Keratinocyte (primary cell): ENCODE results near the gene SPOCK1. TPM values are rescaled to one million over a fixed set of nuclear protein-coding genes. Genes with fewer than 3 reads are reported as not detected.

Experiments used
- DNase-seq: peaks from one replicate; pipeline ENCODE4 v3.0.0-alpha.2; 2011; ENCODE audit warnings: low read depth, missing footprints, low spot score
- FAIRE-seq: peaks from 2 replicates; lab custom pipeline; 2011; peaks lifted over from hg19 to GRCh38; lab: Jason Lieb, UNC
- H2AFZ ChIP-seq: 2 replicates; pipeline ENCODE4 v1.6.0; 2012; ENCODE audit warnings: low read length, control low read depth, inconsistent platforms; ENCODE audit not compliant: control insufficient read depth
- H3K27ac ChIP-seq: 2 replicates; pipeline ENCODE4 v1.5.1; 2011; ENCODE audit warnings: low read length; ENCODE audit not compliant: control insufficient read depth, insufficient read depth
- H3K27me3 ChIP-seq: 3 replicates; pipeline ENCODE4 v1.6.0; 2011; ENCODE audit warnings: low read length; ENCODE audit not compliant: control insufficient read depth, insufficient read depth; ENCODE audit errors: extremely low read depth
- H3K36me3 ChIP-seq, 2 experiments: 2 replicates in 1 of 2; 3 replicates in 1 of 2; pipeline ENCODE4 v1.5.1; 2011; ENCODE audit warnings: low read length in 2 of 2, mild to moderate bottlenecking in 1 of 2; ENCODE audit not compliant: control insufficient read depth in 2 of 2, insufficient read depth in 2 of 2; ENCODE audit errors: extremely low read depth in 1 of 2
- H3K4me1 ChIP-seq: 3 replicates; pipeline ENCODE4 v1.5.1; 2011; ENCODE audit warnings: low read length; ENCODE audit not compliant: control insufficient read depth, insufficient read depth; ENCODE audit errors: extremely low read depth
- H3K4me2 ChIP-seq: 3 replicates; pipeline ENCODE4 v1.6.0; 2011; ENCODE audit warnings: low read depth, low read length; ENCODE audit not compliant: control insufficient read depth, insufficient read depth; ENCODE audit errors: extremely low read depth
- H3K4me3 ChIP-seq, 3 experiments: fragments of 200-600 bp in 1 of 3; sonication (generic) in 1 of 3; 2 replicates in 2 of 3; 3 replicates in 1 of 3; pipeline ENCODE4 v1.5.1; 2011 to 2016; ENCODE audit warnings: low read length in 3 of 3, mild to moderate bottlenecking in 3 of 3, control low read depth in 2 of 3, inconsistent platforms in 1 of 3, low read depth in 1 of 3, mixed read lengths in 1 of 3, mixed run types in 1 of 3, moderate library complexity in 1 of 3; ENCODE audit not compliant: control insufficient read depth in 2 of 3, insufficient read depth in 2 of 3; ENCODE audit errors: extremely low read depth in 1 of 3
- H3K79me2 ChIP-seq: 2 replicates; pipeline ENCODE4 v1.6.0; 2012; ENCODE audit warnings: low read length; ENCODE audit not compliant: control insufficient read depth, insufficient read depth
- H3K9ac ChIP-seq: 3 replicates; pipeline ENCODE4 v1.6.0; 2011; ENCODE audit warnings: low read length; ENCODE audit not compliant: control insufficient read depth, insufficient read depth; ENCODE audit errors: extremely low read depth
- H3K9me1 ChIP-seq: 3 replicates; pipeline ENCODE4 v1.6.0; 2011; ENCODE audit warnings: low read length; ENCODE audit not compliant: control insufficient read depth, insufficient read depth; ENCODE audit errors: extremely low read depth
- H3K9me3 ChIP-seq: 2 replicates; pipeline ENCODE4 v1.5.1; 2012; ENCODE audit warnings: low read depth, low read length; ENCODE audit not compliant: control insufficient read depth
- H4K20me1 ChIP-seq: 3 replicates; pipeline ENCODE4 v1.6.0; 2011; ENCODE audit warnings: low read length; ENCODE audit not compliant: control insufficient read depth, insufficient read depth; ENCODE audit errors: extremely low read depth
- CTCF ChIP-seq, 3 experiments: IDR thresholded peaks in 1 of 3; conservative IDR thresholded peaks in 1 of 3; optimal IDR thresholded peaks in 1 of 3; 2 replicates in 2 of 3; 3 replicates in 1 of 3; pipeline versions ENCODE3 to v1.5.1; 2011; ENCODE audit warnings: low read length in 3 of 3, mild to moderate bottlenecking in 3 of 3, moderate library complexity in 2 of 3, control low read depth in 1 of 3, inconsistent platforms in 1 of 3; ENCODE audit not compliant: insufficient read depth in 2 of 3; ENCODE audit errors: extremely low read depth in 1 of 3
- EZH2 ChIP-seq: IDR thresholded peaks from one replicate; pipeline ENCODE4 v1.6.1; 2012; ENCODE audit warnings: inconsistent platforms, mild to moderate bottlenecking, low read length, moderate library complexity
- dilution Hi-C: fragments of 300-500 bp; cut with MboI; formaldehyde crosslinking; loops from one replicate; pipeline ENCODE4 v1.7.0; 2020; ENCODE audit warnings: low sequenced_read_pairs; ENCODE audit not compliant: extremely low pct_ligation_motif_present
- polyA plus RNA-seq, 5 experiments: library from polyadenylated mRNA; depleted of rRNA in 3 of 5; stranded (reverse) in 3 of 5; stranded (forward) in 1 of 5; unstranded in 1 of 5; fragments of >200 nt; gene quantifications; 1 replicate in 1 of 5; 2 replicates in 3 of 5; 3 replicates in 1 of 5; pipeline versions ENCODE4 v1.2.1 to v1.2.3, GENCODE V29; 2011 to 2012; ENCODE audit warnings: missing spikeins in 2 of 5, low read depth in 1 of 5, low replicate concordance in 1 of 5

SPOCK1 gene
- polyA plus RNA-seq, 1 donor (not counting 4 experiments of a cell fraction or from before 2014, with no cell fraction given): 5.5 TPM

- Histone ChIP-seq H3K4me1 (no peaks in the 10 kb centered on the region), H3K9me3 (no peaks in the 10 kb centered on the region), H2AFZ (no peak overlapping the region), H3K27ac (no peak overlapping the region), H3K36me3 (no peaks in the 10 kb centered on the region), H3K27me3 (no peaks in the 10 kb centered on the region), H3K9ac (no peak overlapping the region), H4K20me1 (no peaks in the 10 kb centered on the region), H3K4me3 (no peak overlapping the region), H3K79me2 (no peaks in the 10 kb centered on the region), H3K4me2 (no peak overlapping the region), H3K9me1 (no peaks in the 10 kb centered on the region)
- dilution Hi-C loops: no loop called here
- DNase-seq (no peak), FAIRE-seq (no peak)
- TF ChIP-seq CTCF (optimal IDR thresholded peaks at IDR 0.05 in 1 of 3, IDR thresholded peaks at IDR 0.05 in 1 of 3, conservative IDR thresholded peaks at IDR 0.05 in 1 of 3; ENCODE audit: extremely low read depth in 1 of 3, insufficient read depth in 2 of 3, low read length in 3 of 3): no peak
Observed at GRCh38 chr5:137269946-137270345, 229.2 kb downstream of the SPOCK1 start.

GRCh38 chr5:137269274-137269673 is 229.9 kb downstream of the SPOCK1 start:
- H3K4me1 ChIP-seq: no peaks in the 10 kb centered on the region
- no peaks in the 10 kb centered on the region for H3K9me3 ChIP-seq
- H3K9me1 ChIP-seq: no peaks in the 10 kb centered on the region
- no peaks in the 10 kb centered on the region for H4K20me1 ChIP-seq
- no peak for DNase-seq
- H3K27me3 ChIP-seq: no peaks in the 10 kb centered on the region
- no peak overlapping the region for H3K27ac ChIP-seq
- no peaks in the 10 kb centered on the region for H3K79me2 ChIP-seq
- no peak overlapping the region for H3K9ac ChIP-seq
- H3K36me3 ChIP-seq: no peaks in the 10 kb centered on the region
- no peak overlapping the region for H3K4me2 ChIP-seq
- no peak for FAIRE-seq
- no peak overlapping the region for H2AFZ ChIP-seq
- no peak overlapping the region for H3K4me3 ChIP-seq
- dilution Hi-C loops: no loop called here
- no peak for TF ChIP-seq EZH2

- FAIRE-seq: no peak
- no peak overlapping the region for H3K27ac ChIP-seq
- H2AFZ ChIP-seq: no peak overlapping the region
- H3K36me3 ChIP-seq: no peaks in the 10 kb centered on the region
- no peaks in the 10 kb centered on the region for H3K9me1 ChIP-seq
- no peaks in the 10 kb centered on the region for H3K27me3 ChIP-seq
- no peaks in the 10 kb centered on the region for H3K9me3 ChIP-seq
- no peaks in the 10 kb centered on the region for H3K79me2 ChIP-seq
- no peak for DNase-seq
- no peak overlapping the region for H3K4me2 ChIP-seq
- no peak overlapping the region for H3K9ac ChIP-seq
- H3K4me1 ChIP-seq: no peaks in the 10 kb centered on the region
- H3K4me3 ChIP-seq: no peak overlapping the region
- TF ChIP-seq EZH2 (no peak), CTCF (optimal IDR thresholded peaks at IDR 0.05 in 1 of 3, IDR thresholded peaks at IDR 0.05 in 1 of 3, conservative IDR thresholded peaks at IDR 0.05 in 1 of 3; ENCODE audit: extremely low read depth in 1 of 3, insufficient read depth in 2 of 3, low read length in 3 of 3) (no peak)
- dilution Hi-C loops: no loop called here
- no peaks in the 10 kb centered on the region for H4K20me1 ChIP-seq
Observed at GRCh38 chr5:137268646-137269045, 230.5 kb downstream of the SPOCK1 start.
